OCI-LY7 (cell line): ENCODE data around the gene GSTA3. TPM values are rescaled to one million over a fixed set of nuclear protein-coding genes. Genes with fewer than 3 reads are reported as not detected.
A peak's percentile ranks its signal among the peaks of the same experiment; 100 is the strongest.
"Not testable (repeated sequence)": the region's sequence is repeated elsewhere in the genome, so short reads cannot be mapped to it uniquely, and the experiment has no call there.

Experiments used
- BruUV-seq: library from RNA; stranded (reverse); fragments of 400-500 nt; replicated peaks from 2 replicates; lab custom pipeline; 2021; lab: Mats Ljungman, UMichigan
- CTCF ChIA-PET: fragments of 300-600 bp; sonication (Branson Sonifier 250); formaldehyde crosslinking; loops from one replicate; lab custom pipeline; 2022; ENCODE audit warnings: antibody characterized with exemption; ENCODE audit not compliant: unreplicated experiment; lab: Charles Lee
- POLR2A ChIA-PET: fragments of 300-600 bp; sonication (Branson Sonifier 250); formaldehyde crosslinking; loops from one replicate; lab custom pipeline; 2022; ENCODE audit warnings: antibody characterized with exemption; lab: Charles Lee
- DNase-seq: peaks from one replicate; pipeline ENCODE4 v3.0.0-alpha.2; 2015; ENCODE audit warnings: low spot score
- H2AFZ ChIP-seq: fragments of 200-600 bp; sonication (generic), shearing (Covaris generic); 2 replicates; pipeline ENCODE4 v1.6.1; 2014; ENCODE audit warnings: mild to moderate bottlenecking, antibody characterized with exemption, low read length, moderate library complexity
- H3K27ac ChIP-seq: fragments of 200-600 bp; sonication (generic); 2 replicates; pipeline ENCODE4 v1.5.1; 2014; ENCODE audit warnings: mixed run types, low read depth, mild to moderate bottlenecking, moderate library complexity, low read length, inconsistent platforms; ENCODE audit not compliant: poor library complexity, severe bottlenecking
- H3K36me3 ChIP-seq: fragments of 200-600 bp; sonication (generic); 2 replicates; pipeline ENCODE4 v1.6.1; 2014; ENCODE audit warnings: mild to moderate bottlenecking, antibody characterized with exemption, low read length, moderate library complexity, mixed read lengths; ENCODE audit not compliant: insufficient read depth
- H3K4me1 ChIP-seq: fragments of 200-600 bp; sonication (generic); 2 replicates; pipeline ENCODE4 v1.5.1; 2014; ENCODE audit warnings: mild to moderate bottlenecking, low read length; ENCODE audit not compliant: insufficient read depth, poor library complexity, severe bottlenecking
- H3K4me2 ChIP-seq: fragments of 200-600 bp; sonication (generic); 2 replicates; pipeline ENCODE4 v1.6.1; 2014; ENCODE audit warnings: mild to moderate bottlenecking, low read length
- H3K4me3 ChIP-seq: fragments of 200-600 bp; sonication (generic); 2 replicates; pipeline ENCODE4 v1.5.1; 2014; ENCODE audit warnings: mild to moderate bottlenecking, low read depth, low read length; ENCODE audit not compliant: poor library complexity, severe bottlenecking
- H3K79me2 ChIP-seq: fragments of 200-600 bp; sonication (generic); 2 replicates; pipeline ENCODE4 v1.6.1; 2016; ENCODE audit warnings: low read depth, mild to moderate bottlenecking, low read length, moderate library complexity, mixed read lengths; ENCODE audit not compliant: insufficient read depth
- H3K9me2 ChIP-seq: fragments of 200-600 bp; sonication (generic); 2 replicates; pipeline ENCODE4 v1.6.1; 2016; ENCODE audit warnings: mild to moderate bottlenecking, low read length, mixed read lengths; ENCODE audit not compliant: insufficient read depth
- H3K9me3 ChIP-seq: fragments of 200-600 bp; sonication (generic); 2 replicates; pipeline ENCODE4 v1.6.1; 2014; ENCODE audit warnings: mild to moderate bottlenecking, mixed run types, low read length, mixed read lengths
- H4K20me1 ChIP-seq: fragments of 200-600 bp; sonication (generic); 2 replicates; pipeline ENCODE4 v1.6.1; 2014; ENCODE audit warnings: mild to moderate bottlenecking, antibody characterized with exemption, low read length, moderate library complexity, mixed read lengths; ENCODE audit not compliant: insufficient read depth
- EZH2phosphoT487 ChIP-seq: fragments of 200-600 bp; sonication (generic); IDR thresholded peaks from 2 replicates; pipeline ENCODE4 v1.6.1; 2018; ENCODE audit warnings: low read depth, borderline replicate concordance, mild to moderate bottlenecking, mixed run types, antibody characterized with exemption, low read length, moderate library complexity, mixed read lengths
- intact Hi-C: fragments of 100-400 bp; cut with micrococcal nuclease; formaldehyde crosslinking; loops from one replicate; pipeline ENCODE4 v1.10.0; 2022; ENCODE audit not compliant: unreplicated experiment
- total RNA-seq, 2 experiments: library from RNA; depleted of rRNA in 1 of 2; stranded (reverse); fragments of >200 nt in 1 of 2; shearing (Covaris generic) in 1 of 2; gene quantifications; 2 replicates each; pipeline ENCODE4 v1.2.3, GENCODE V29; 2014 to 2022
- TF ChIP-seq, protein P1 (sequence below): fragments of 200-600 bp; sonication (generic); conservative IDR thresholded peaks from 2 replicates; pipeline ENCODE4 v1.5.1; 2014; ENCODE audit warnings: mild to moderate bottlenecking, antibody characterized with exemption, low read length, moderate library complexity, mixed read lengths

GSTA3 gene
- total RNA-seq, 2 experiments from 2014 or later: not detected

DNA sequence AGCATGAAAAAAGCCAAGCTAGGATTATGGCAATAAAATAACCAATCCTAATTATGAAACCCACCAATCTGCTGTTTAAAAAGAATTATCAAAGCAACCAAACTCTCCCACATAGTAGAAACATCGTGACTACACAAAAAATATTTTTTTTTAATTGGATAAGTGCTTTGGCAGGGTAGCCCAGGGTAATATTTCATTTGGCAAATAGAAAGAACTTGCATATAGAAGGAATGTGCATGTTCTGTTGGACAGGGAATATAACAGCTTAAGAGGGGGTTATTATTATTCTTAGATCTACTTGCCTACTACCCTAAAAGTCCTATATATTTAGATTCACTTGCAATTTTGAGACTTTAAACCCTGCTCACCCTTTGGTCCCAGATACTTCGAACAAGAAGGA lies 972 bp downstream of the GSTA3 start:
- Histone ChIP-seq H3K9me2 (no peaks in the 10 kb centered on the region), H3K4me3 (no peak overlapping the region), H3K4me1 (no peaks in the 10 kb centered on the region), H2AFZ (no peak overlapping the region), H3K9me3 (no peaks in the 10 kb centered on the region), H3K4me2 (no peak overlapping the region), H3K36me3 (no peaks in the 10 kb centered on the region), H3K27ac (no peak overlapping the region), H4K20me1 (no peaks in the 10 kb centered on the region), H3K79me2 (no peaks in the 10 kb centered on the region)
- intact Hi-C loops: no loop called here
- no TSS peak for BruUV-seq
- DNase-seq: no peak
- CTCF ChIA-PET: no interaction called here
- TF ChIP-seq, protein P1, sequence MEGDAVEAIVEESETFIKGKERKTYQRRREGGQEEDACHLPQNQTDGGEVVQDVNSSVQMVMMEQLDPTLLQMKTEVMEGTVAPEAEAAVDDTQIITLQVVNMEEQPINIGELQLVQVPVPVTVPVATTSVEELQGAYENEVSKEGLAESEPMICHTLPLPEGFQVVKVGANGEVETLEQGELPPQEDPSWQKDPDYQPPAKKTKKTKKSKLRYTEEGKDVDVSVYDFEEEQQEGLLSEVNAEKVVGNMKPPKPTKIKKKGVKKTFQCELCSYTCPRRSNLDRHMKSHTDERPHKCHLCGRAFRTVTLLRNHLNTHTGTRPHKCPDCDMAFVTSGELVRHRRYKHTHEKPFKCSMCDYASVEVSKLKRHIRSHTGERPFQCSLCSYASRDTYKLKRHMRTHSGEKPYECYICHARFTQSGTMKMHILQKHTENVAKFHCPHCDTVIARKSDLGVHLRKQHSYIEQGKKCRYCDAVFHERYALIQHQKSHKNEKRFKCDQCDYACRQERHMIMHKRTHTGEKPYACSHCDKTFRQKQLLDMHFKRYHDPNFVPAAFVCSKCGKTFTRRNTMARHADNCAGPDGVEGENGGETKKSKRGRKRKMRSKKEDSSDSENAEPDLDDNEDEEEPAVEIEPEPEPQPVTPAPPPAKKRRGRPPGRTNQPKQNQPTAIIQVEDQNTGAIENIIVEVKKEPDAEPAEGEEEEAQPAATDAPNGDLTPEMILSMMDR: no peak
- TF ChIP-seq EZH2phosphoT487: no peak
- POLR2A ChIA-PET: interaction anchor here (0.6 to 0.8 kb wide), 3 partner anchors 13 to 1134 kb away, joined by 3 to 5 read pairs (median 3); no protein-coding TSS in a partner anchor

DNA sequence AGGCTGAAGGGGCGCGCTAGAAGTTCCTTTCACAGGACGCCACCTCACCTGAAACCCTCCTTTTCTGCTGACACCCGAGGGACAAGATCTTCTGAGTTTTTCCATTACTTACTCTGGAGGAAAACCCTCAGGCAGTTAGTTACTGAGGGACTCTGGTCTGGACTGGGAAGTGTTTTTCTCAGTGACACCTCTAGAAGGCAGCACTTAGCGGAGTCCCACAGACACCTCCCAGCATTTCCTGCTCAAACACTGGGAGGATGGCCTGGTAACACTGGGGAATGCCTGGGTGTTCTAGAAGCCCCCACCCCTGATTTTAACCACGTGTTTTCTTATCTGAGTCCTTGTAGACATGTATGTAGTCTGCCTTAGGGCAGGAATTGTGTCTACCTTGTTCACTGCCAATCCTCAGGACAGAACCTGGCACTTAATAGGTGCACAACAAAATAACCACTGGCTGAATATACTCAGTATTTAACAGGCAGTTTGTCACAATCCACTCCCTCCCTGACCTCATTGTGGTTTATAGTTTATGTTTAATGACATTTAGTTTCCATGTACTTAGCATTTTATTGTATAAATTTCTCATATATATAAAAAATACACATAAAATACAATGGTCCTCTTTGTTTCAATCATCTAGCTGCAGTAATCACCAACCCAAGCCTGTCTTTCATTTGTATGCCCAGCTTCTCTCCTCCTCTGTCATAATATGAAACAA lies 4.8 kb downstream of the GSTA3 start:
- no peak overlapping the region for H2AFZ ChIP-seq
- no peaks in the 10 kb centered on the region for H4K20me1 ChIP-seq
- peak; percentile 10 for DNase-seq
- H3K4me1 ChIP-seq: no peaks in the 10 kb centered on the region
- TF ChIP-seq, protein P1: peak; percentile 57
- TF ChIP-seq EZH2phosphoT487: no peak
- no peak overlapping the region for H3K4me2 ChIP-seq
- H3K27ac ChIP-seq: no peak overlapping the region
- H3K9me2 ChIP-seq: no peaks in the 10 kb centered on the region
- H3K36me3 ChIP-seq: no peaks in the 10 kb centered on the region
- no peaks in the 10 kb centered on the region for H3K9me3 ChIP-seq
- no peaks in the 10 kb centered on the region for H3K79me2 ChIP-seq
- CTCF ChIA-PET: no interaction called here
- no peak overlapping the region for H3K4me3 ChIP-seq
- POLR2A ChIA-PET: no interaction called here
- no TSS peak for BruUV-seq
- intact Hi-C loops: no loop called here

DNA sequence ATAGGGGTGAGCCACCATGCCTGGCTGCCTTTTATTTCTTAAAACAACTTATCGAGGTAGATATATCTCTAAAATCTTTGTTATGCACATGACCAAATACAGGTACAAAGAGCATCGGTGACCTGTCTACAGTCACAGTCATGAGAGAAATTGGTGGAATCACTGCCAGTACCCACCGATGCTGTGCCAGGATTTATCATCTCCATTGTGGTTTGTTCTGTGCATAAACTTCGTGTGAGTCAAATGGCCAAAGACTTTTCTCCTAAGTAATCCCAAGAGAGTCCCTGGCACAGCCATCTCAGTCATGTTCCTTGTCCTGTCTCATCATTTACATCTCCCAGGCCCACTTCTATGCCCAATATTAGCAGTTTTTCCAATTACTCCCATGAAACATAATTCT lies 9.0 kb downstream of the GSTA3 start:
- Histone ChIP-seq H4K20me1 (no peaks in the 10 kb centered on the region), H2AFZ (no peak overlapping the region), H3K9me3 (no peaks in the 10 kb centered on the region), H3K9me2 (no peaks in the 10 kb centered on the region), H3K4me1 (no peaks in the 10 kb centered on the region), H3K4me2 (no peak overlapping the region), H3K27ac (no peak overlapping the region), H3K36me3 (no peaks in the 10 kb centered on the region), H3K79me2 (no peaks in the 10 kb centered on the region), H3K4me3 (no peak overlapping the region)
- POLR2A ChIA-PET: no interaction called here
- no TSS peak for BruUV-seq
- intact Hi-C loops: no loop called here
- TF ChIP-seq EZH2phosphoT487: no peak
- TF ChIP-seq, protein P1: no peak
- CTCF ChIA-PET: no interaction called here
- DNase-seq: no peak

DNA sequence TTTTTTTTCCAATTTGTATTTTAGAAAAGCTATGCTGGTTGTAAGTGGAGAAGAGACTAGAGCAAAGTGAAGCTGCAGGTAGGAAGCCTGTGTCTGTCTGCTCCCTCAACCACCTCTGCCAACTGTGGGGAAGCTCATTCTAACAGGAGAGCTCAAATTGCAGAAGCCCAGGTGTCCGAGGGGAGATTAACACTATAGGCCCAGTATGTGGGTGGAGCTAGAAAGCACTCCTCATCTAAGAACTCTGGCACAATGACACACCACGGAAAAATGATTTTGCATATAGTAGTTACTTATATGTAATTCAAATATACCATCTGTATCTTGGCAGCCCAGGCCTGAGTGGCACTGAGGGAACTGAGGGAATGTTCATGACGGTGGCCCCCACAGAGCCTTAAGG lies 13.7 kb downstream of the GSTA3 start:
- POLR2A ChIA-PET: interaction anchor here (1.1 to 1.2 kb wide), 2 partner anchors 12 to 252 kb away, joined by 3 to 5 read pairs; no protein-coding TSS in a partner anchor
- H3K79me2 ChIP-seq, BruUV-seq, DNase-seq, H3K4me3 ChIP-seq, H3K9me3 ChIP-seq, H3K27ac ChIP-seq, H2AFZ ChIP-seq, H3K9me2 ChIP-seq, H3K36me3 ChIP-seq, H3K4me1 ChIP-seq, H4K20me1 ChIP-seq, CTCF ChIA-PET, H3K4me2 ChIP-seq, intact Hi-C loops: not testable (repeated sequence)
